ENCODE measurements around the gene TRMT10A.

Gene TRMT10A

GRCh38 chr4:99563310-99564186, at the start of gene TRMT10A:
Gene TRMT10A (minus strand): TSS chr4:99564039. CDS start chr4:99559338, 4,701 bp downstream.
- TF ChIP-seq CTCF (conservative IDR thresholded peaks at IDR 0.05; ENCODE audit: low read length), result peak; percentile 19; the same call in 1 of the 2 replicates
- TF ChIP-seq EZH2phosphoT487 (IDR thresholded peaks at IDR 0.05; ENCODE audit: borderline replicate concordance), result no peak
- H3K9me3 ChIP-seq (ENCODE audit: insufficient read depth, low read depth, low read length), result no peaks in the 10 kb centered on the region

GRCh38 chr4:99612704-99613103, 48.9 kb upstream of the TRMT10A start:
- Histone ChIP-seq H3K4me2 (ENCODE audit: low read depth, low read length, poor library complexity, severe bottlenecking) (no peak overlapping the region), H4K20me1 (ENCODE audit: insufficient read depth, low read length, poor library complexity, severe bottlenecking) (no peaks in the 10 kb centered on the region), H3K9me2 (replicated peaks; ENCODE audit: low read depth, low read length) (no peaks in the 10 kb centered on the region), H3K4me3 (ENCODE audit: low read length, poor library complexity, severe bottlenecking) (no peak overlapping the region), H3K9me3 (ENCODE audit: insufficient read depth, low read depth, low read length) (no peaks in the 10 kb centered on the region), H2AFZ (ENCODE audit: low read length) (no peak overlapping the region), H3K4me1 (ENCODE audit: insufficient read depth, low read length, poor library complexity, severe bottlenecking) (no peaks in the 10 kb centered on the region), H3F3A (ENCODE audit: low read depth) (no peaks in the 10 kb centered on the region), H3K36me3 (ENCODE audit: insufficient read depth, low read length) (no peaks in the 10 kb centered on the region), H3K9ac (ENCODE audit: low read depth, low read length, poor library complexity, severe bottlenecking) (no peak overlapping the region), H3K79me2 (ENCODE audit: insufficient read depth, low read length) (no peaks in the 10 kb centered on the region), H3K27me3 (ENCODE audit: insufficient read depth, low read length, poor library complexity, severe bottlenecking) (no peaks in the 10 kb centered on the region)
- TF ChIP-seq CTCF (conservative IDR thresholded peaks at IDR 0.05; ENCODE audit: low read length), result no peak
- TF ChIP-seq EZH2phosphoT487 (IDR thresholded peaks at IDR 0.05; ENCODE audit: borderline replicate concordance), result no peak

More at GRCh38 chr4:99563310-99564186, at the start of gene TRMT10A:
- Histone ChIP-seq H3F3A (ENCODE audit: low read depth) (no peaks in the 10 kb centered on the region), H3K9ac (ENCODE audit: low read depth, low read length, poor library complexity, severe bottlenecking) (peak within 1 kb of the TSS; percentile 78), H3K4me1 (ENCODE audit: insufficient read depth, low read length, poor library complexity, severe bottlenecking) (no peaks in the 10 kb centered on the region), H3K36me3 (ENCODE audit: insufficient read depth, low read length) (no peaks in the 10 kb centered on the region), H3K27me3 (ENCODE audit: insufficient read depth, low read length, poor library complexity, severe bottlenecking) (peaks cover 42% of the 10 kb centered on the region), H2AFZ (ENCODE audit: low read length) (peak within 1 kb of the TSS; percentile 90), H3K9me2 (replicated peaks; ENCODE audit: low read depth, low read length) (no peaks in the 10 kb centered on the region), H4K20me1 (ENCODE audit: insufficient read depth, low read length, poor library complexity, severe bottlenecking) (no peaks in the 10 kb centered on the region), H3K79me2 (ENCODE audit: insufficient read depth, low read length) (no peaks in the 10 kb centered on the region; the same call in 1 of the 2 replicates), H3K4me2 (ENCODE audit: low read depth, low read length, poor library complexity, severe bottlenecking) (peak within 1 kb of the TSS; percentile 92), H3K4me3 (ENCODE audit: low read length, poor library complexity, severe bottlenecking) (peak within 1 kb of the TSS; percentile 79)

- no peaks in the 10 kb centered on the region for H3K36me3 ChIP-seq (ENCODE audit: insufficient read depth, low read length)
- H3K9ac ChIP-seq (ENCODE audit: low read depth, low read length, poor library complexity, severe bottlenecking), result no peak overlapping the region
- H3K9me3 ChIP-seq (ENCODE audit: insufficient read depth, low read depth, low read length), result no peaks in the 10 kb centered on the region
- no peaks in the 10 kb centered on the region for H3K4me1 ChIP-seq (ENCODE audit: insufficient read depth, low read length, poor library complexity, severe bottlenecking)
- H3K27me3 ChIP-seq (ENCODE audit: insufficient read depth, low read length, poor library complexity, severe bottlenecking), result no peaks in the 10 kb centered on the region
- no peak overlapping the region for H3K4me3 ChIP-seq (ENCODE audit: low read length, poor library complexity, severe bottlenecking)
- H3F3A ChIP-seq (ENCODE audit: low read depth), result no peaks in the 10 kb centered on the region
- H4K20me1 ChIP-seq (ENCODE audit: insufficient read depth, low read length, poor library complexity, severe bottlenecking), result no peaks in the 10 kb centered on the region
- no peaks in the 10 kb centered on the region for H3K9me2 ChIP-seq (replicated peaks; ENCODE audit: low read depth, low read length)
- no peak overlapping the region for H3K4me2 ChIP-seq (ENCODE audit: low read depth, low read length, poor library complexity, severe bottlenecking)
- no peaks in the 10 kb centered on the region for H3K79me2 ChIP-seq (ENCODE audit: insufficient read depth, low read length)
- H2AFZ ChIP-seq (ENCODE audit: low read length), result no peak overlapping the region
- no peak for TF ChIP-seq CTCF (conservative IDR thresholded peaks at IDR 0.05; ENCODE audit: low read length)
- TF ChIP-seq EZH2phosphoT487 (IDR thresholded peaks at IDR 0.05; ENCODE audit: borderline replicate concordance), result no peak
Observed at GRCh38 chr4:99612281-99612680, 48.4 kb upstream of the TRMT10A start.

All from Loucy (cell line).